Measurements from ENCODE around the gene ANO2.

DNA sequence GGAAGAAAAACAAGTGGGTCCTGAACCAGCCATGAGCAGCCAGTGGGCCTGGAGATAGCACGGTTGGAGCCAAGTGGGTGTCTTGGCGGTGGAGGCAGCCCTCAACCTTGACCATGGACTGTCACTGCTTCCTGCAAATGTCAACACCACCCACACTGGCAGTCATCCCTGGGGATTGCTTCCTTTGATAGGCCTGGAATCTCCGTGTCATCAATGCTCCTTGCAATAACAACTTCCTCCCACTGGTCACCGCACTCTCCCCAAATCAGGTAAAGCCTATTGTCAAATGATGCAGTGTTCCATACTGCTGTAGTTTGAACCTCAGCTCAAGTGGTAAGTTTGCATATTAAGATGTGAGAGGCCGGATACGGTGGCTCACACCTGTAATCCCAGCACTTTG lies 384.0 kb downstream of the ANO2 start:
- TF ChIP-seq, protein P1, sequence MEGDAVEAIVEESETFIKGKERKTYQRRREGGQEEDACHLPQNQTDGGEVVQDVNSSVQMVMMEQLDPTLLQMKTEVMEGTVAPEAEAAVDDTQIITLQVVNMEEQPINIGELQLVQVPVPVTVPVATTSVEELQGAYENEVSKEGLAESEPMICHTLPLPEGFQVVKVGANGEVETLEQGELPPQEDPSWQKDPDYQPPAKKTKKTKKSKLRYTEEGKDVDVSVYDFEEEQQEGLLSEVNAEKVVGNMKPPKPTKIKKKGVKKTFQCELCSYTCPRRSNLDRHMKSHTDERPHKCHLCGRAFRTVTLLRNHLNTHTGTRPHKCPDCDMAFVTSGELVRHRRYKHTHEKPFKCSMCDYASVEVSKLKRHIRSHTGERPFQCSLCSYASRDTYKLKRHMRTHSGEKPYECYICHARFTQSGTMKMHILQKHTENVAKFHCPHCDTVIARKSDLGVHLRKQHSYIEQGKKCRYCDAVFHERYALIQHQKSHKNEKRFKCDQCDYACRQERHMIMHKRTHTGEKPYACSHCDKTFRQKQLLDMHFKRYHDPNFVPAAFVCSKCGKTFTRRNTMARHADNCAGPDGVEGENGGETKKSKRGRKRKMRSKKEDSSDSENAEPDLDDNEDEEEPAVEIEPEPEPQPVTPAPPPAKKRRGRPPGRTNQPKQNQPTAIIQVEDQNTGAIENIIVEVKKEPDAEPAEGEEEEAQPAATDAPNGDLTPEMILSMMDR (IDR thresholded peaks at IDR 0.05; ENCODE audit: low read depth, low read length, missing input control): no peak
- no peak for TF ChIP-seq GABPA (IDR thresholded peaks at IDR 0.05 in 1 of 2, conservative IDR thresholded peaks at IDR 0.05 in 1 of 2)
- TF ChIP-seq, protein P2, sequence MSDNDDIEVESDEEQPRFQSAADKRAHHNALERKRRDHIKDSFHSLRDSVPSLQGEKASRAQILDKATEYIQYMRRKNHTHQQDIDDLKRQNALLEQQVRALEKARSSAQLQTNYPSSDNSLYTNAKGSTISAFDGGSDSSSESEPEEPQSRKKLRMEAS (IDR thresholded peaks at IDR 0.05): no peak
- no peak for TF ChIP-seq TAF1 (conservative IDR thresholded peaks at IDR 0.05)
- no peak for TF ChIP-seq EGR1 (IDR thresholded peaks at IDR 0.05; ENCODE audit: low read depth in 2 of 2)
- TF ChIP-seq, protein P3, sequence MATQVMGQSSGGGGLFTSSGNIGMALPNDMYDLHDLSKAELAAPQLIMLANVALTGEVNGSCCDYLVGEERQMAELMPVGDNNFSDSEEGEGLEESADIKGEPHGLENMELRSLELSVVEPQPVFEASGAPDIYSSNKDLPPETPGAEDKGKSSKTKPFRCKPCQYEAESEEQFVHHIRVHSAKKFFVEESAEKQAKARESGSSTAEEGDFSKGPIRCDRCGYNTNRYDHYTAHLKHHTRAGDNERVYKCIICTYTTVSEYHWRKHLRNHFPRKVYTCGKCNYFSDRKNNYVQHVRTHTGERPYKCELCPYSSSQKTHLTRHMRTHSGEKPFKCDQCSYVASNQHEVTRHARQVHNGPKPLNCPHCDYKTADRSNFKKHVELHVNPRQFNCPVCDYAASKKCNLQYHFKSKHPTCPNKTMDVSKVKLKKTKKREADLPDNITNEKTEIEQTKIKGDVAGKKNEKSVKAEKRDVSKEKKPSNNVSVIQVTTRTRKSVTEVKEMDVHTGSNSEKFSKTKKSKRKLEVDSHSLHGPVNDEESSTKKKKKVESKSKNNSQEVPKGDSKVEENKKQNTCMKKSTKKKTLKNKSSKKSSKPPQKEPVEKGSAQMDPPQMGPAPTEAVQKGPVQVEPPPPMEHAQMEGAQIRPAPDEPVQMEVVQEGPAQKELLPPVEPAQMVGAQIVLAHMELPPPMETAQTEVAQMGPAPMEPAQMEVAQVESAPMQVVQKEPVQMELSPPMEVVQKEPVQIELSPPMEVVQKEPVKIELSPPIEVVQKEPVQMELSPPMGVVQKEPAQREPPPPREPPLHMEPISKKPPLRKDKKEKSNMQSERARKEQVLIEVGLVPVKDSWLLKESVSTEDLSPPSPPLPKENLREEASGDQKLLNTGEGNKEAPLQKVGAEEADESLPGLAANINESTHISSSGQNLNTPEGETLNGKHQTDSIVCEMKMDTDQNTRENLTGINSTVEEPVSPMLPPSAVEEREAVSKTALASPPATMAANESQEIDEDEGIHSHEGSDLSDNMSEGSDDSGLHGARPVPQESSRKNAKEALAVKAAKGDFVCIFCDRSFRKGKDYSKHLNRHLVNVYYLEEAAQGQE (IDR thresholded peaks at IDR 0.05): no peak
- TF ChIP-seq JUND (IDR thresholded peaks at IDR 0.05): no peak
- no peak for TF ChIP-seq RAD21 (IDR thresholded peaks at IDR 0.05)
- TF ChIP-seq, protein P4, sequence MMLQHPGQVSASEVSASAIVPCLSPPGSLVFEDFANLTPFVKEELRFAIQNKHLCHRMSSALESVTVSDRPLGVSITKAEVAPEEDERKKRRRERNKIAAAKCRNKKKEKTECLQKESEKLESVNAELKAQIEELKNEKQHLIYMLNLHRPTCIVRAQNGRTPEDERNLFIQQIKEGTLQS (IDR thresholded peaks at IDR 0.05): no peak
- TF ChIP-seq SP1 (IDR thresholded peaks at IDR 0.05): no peak
- no peak for TF ChIP-seq YY1 (IDR thresholded peaks at IDR 0.05)
- TF ChIP-seq NR2F2 (IDR thresholded peaks at IDR 0.05): no peak
- TF ChIP-seq FOXA1 (IDR thresholded peaks at IDR 0.05): no peak

Data from liver (tissue), 3 donors.